GM13977 (cell line): ENCODE results near the gene CD28.

Source experiments
- DNase-seq: peaks from one replicate; pipeline ENCODE4 v3.0.0; 2012; ENCODE audit warnings: low spot score
- in situ Hi-C: fragments of 300-500 bp; cut with MboI; formaldehyde crosslinking; loops from one replicate; pipeline ENCODE4 v1.12.0; 2022; ENCODE audit warnings: low sequenced_read_pairs, low pct_unique_long_range_greater_than_20kb, mixed read lengths, inconsistent platforms; ENCODE audit not compliant: unreplicated experiment
- TF ChIP-seq, protein P1 (sequence below): IDR thresholded peaks from 2 replicates; pipeline ENCODE4 v1.5.1; 2012; ENCODE audit warnings: mild to moderate bottlenecking, control low read depth; ENCODE audit not compliant: insufficient read depth; ENCODE audit errors: extremely low read depth, missing control alignments

The CD28 gene

GRCh38 chr2:203739351-203739750, 32.9 kb downstream of the CD28 start:
- TF ChIP-seq, protein P1, sequence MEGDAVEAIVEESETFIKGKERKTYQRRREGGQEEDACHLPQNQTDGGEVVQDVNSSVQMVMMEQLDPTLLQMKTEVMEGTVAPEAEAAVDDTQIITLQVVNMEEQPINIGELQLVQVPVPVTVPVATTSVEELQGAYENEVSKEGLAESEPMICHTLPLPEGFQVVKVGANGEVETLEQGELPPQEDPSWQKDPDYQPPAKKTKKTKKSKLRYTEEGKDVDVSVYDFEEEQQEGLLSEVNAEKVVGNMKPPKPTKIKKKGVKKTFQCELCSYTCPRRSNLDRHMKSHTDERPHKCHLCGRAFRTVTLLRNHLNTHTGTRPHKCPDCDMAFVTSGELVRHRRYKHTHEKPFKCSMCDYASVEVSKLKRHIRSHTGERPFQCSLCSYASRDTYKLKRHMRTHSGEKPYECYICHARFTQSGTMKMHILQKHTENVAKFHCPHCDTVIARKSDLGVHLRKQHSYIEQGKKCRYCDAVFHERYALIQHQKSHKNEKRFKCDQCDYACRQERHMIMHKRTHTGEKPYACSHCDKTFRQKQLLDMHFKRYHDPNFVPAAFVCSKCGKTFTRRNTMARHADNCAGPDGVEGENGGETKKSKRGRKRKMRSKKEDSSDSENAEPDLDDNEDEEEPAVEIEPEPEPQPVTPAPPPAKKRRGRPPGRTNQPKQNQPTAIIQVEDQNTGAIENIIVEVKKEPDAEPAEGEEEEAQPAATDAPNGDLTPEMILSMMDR: no peak
- in situ Hi-C loops: no loop called here
- no peak for DNase-seq

DNA sequence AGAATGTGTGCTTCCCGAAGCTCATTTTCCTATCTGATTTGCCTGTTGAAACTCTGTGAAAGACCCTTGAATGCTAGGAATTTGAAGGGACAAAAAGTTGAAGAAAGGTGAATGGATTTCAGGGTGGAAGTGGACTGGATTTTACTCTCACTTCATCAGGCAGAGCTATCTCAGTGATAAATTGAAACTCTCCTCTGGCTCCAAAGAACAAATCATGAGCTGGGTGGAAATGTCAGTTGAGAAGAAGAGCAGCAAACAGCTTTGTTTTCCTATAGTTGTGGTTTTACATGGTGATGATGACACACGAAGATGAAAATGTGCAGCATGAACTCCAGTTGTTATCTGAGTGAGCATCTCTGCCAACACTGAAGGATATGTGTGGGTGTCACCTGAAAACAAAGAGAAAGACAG, 34.4 kb downstream of the CD28 start:
- in situ Hi-C loops: no loop called here
- DNase-seq: no peak
- TF ChIP-seq, protein P1: no peak

DNA sequence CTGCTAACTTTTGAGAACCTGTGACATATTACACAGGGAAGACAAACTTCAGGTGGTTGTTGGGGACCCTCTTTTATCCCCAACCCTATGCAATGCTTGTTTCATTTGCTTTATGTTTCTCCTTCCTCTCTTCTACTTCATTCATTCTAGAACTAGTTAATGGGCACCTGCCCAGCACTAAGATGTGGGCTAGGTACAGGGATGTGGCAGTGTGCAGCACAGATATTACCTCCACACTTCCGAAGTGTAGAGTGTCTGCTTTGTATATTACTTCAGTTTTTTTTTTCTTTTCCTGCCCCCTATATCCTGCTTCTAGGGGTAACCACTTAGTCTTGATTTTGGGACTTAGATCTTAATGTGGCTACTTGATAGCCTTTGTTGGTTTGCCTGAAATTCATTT, 35.1 kb downstream of the CD28 start:
- TF ChIP-seq, protein P1: no peak
- DNase-seq: no peak
- in situ Hi-C loops: no loop called here

GRCh38 chr2:203743441-203743981, 37.1 kb downstream of the CD28 start:
- TF ChIP-seq, protein P1: no peak
- DNase-seq: no peak
- in situ Hi-C loops: no loop called here

DNA sequence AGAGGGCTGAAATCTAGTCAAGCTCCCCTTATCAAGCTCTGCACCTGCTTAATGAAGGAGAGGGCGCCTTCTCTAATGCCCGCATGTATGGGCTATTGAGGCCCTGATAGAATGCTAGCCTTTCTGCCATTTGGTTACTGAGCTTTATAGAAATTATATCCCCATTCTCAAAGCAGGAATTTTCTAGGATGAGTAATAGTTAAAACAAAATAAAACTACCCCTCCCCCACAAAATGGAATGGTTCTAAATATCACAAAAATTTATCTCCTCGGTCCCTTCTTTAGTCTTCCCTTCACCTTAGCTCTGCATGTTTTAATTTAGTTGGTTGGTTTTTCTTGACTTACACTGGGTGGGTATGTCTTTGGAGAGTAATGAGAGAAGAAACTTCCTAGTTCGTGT, 37.7 kb downstream of the CD28 start:
- DNase-seq: no peak
- TF ChIP-seq, protein P1: no peak
- in situ Hi-C loops: no loop called here

DNA sequence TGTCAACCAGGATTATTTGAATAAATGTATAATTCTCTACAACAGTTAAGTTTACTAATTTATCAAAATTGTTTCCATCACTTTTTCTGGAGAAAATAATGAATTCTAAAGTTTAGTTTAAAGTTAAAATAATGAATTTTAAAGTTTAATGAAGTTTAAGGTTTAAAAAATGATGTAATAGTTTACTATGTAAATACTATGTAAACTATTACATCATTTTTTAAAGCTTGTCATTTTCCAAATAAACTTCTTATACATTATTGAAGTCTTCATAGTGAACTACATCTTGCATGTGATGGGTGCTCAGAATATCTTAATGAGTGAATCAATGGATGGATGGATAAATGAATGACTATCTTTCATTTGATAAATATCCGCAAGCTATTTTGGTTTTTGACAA, 38.8 kb downstream of the CD28 start:
- in situ Hi-C loops: no loop called here
- DNase-seq: no peak

More for the DNA sequence above, 38.8 kb downstream of the CD28 start:
- TF ChIP-seq, protein P1: no peak
